ENCODE measurements around the gene LLGL2.

The LLGL2 gene

DNA sequence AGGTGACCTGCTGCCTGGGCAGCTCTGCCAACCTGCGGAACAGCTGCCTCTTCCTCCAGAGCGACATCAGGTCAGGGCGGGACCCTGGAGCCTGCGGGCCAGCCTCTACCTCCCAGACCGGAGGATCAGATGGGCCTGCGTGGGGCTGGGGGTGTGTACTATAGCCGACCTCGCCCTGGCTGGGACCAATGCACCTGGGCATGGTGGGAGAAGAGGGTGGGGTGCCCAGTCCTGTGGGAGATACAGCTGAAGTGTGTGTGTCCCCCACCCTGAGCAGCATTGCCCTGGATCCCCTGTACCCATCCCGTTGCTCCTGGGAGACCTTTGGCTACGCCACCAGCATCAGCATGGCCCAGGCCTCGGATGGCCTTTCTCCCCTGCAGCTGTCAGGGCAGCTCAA is 29.5 kb upstream of the LLGL2 start:
- no peak for DNase-seq (ENCODE audit: extremely low spot score)
- POLR2A ChIA-PET, result interaction anchor here (0.6 to 1.4 kb wide), 2 partner anchors 11 to 40 kb away, joined by 4 to 5 read pairs; partner anchors contain the start of gene TMEM94
- CTCF ChIA-PET, result no interaction called here
- no peak for TF ChIP-seq FOXA1 (IDR thresholded peaks at IDR 0.05)
- TF ChIP-seq CTBP1 (IDR thresholded peaks at IDR 0.05; ENCODE audit: borderline replicate concordance), result no peak
- TF ChIP-seq, protein P1, sequence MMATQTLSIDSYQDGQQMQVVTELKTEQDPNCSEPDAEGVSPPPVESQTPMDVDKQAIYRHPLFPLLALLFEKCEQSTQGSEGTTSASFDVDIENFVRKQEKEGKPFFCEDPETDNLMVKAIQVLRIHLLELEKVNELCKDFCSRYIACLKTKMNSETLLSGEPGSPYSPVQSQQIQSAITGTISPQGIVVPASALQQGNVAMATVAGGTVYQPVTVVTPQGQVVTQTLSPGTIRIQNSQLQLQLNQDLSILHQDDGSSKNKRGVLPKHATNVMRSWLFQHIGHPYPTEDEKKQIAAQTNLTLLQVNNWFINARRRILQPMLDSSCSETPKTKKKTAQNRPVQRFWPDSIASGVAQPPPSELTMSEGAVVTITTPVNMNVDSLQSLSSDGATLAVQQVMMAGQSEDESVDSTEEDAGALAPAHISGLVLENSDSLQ (IDR thresholded peaks at IDR 0.05), result no peak
- TF ChIP-seq BHLHE40 (IDR thresholded peaks at IDR 0.05; ENCODE audit: borderline replicate concordance), result no peak
- TF ChIP-seq FOXK2 (IDR thresholded peaks at IDR 0.05), result no peak
- no peak for TF ChIP-seq HDGF (IDR thresholded peaks at IDR 0.05; ENCODE audit: borderline replicate concordance)
- no peak for TF ChIP-seq SUZ12 (IDR thresholded peaks at IDR 0.05)
- no peak for TF ChIP-seq FOXM1 (IDR thresholded peaks at IDR 0.05; ENCODE audit: borderline replicate concordance)
- TF ChIP-seq NFRKB (IDR thresholded peaks at IDR 0.05), result no peak
- no peak for TF ChIP-seq LEF1 (IDR thresholded peaks at IDR 0.05; ENCODE audit: borderline replicate concordance)

DNA sequence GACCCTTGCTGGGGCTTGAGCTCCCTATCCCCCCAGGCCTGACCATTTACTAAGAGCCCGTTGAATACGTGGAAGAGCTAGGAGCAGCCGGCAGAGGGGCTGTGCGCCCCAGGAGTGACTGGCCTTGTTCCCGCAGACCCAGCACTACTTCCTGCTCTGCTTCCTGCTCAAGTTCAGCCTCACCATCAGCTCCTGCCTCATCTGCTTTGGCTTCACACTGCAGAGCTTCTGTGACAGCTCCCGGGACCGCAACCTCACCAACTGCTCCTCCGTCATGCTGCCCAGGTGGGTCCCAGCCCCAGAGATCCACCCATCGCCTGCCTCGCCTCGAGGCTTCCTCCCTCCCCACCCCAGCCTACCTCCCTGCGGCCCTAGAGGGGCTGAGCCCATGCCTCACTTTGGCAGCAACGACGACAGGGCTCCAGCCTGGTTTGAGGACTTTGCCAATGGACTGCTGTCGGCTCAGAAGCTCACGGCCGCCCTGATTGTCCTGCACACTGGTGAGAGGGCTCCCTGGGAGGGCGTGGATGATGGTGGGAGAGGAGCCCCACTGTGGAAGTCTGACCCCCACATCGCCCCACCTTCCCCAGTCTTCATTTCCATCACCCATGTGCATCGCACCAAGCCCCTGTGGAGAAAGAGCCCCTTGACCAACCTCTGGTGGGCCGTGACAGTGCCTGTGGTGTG is 27.3 kb upstream of the LLGL2 start:
- ChIA-PET CTCF (no interaction called here), POLR2A (interaction anchor here (0.9 to 1.2 kb wide), 3 partner anchors 27 to 42 kb away, joined by 3 to 5 read pairs (median 4); partner anchors contain the start of genes LLGL2 and TMEM94)
- TF ChIP-seq FOXA1 (IDR thresholded peaks at IDR 0.05) (no peak), SP1 (IDR thresholded peaks at IDR 0.05) (no peak), SUZ12 (IDR thresholded peaks at IDR 0.05) (no peak), ZNF384 (IDR thresholded peaks at IDR 0.05) (no peak), BHLHE40 (IDR thresholded peaks at IDR 0.05; ENCODE audit: borderline replicate concordance) (no peak), ARNT (IDR thresholded peaks at IDR 0.05) (no peak), HDGF (IDR thresholded peaks at IDR 0.05; ENCODE audit: borderline replicate concordance) (no peak), FOXM1 (IDR thresholded peaks at IDR 0.05; ENCODE audit: borderline replicate concordance) (no peak), L3MBTL2 (conservative IDR thresholded peaks at IDR 0.05) (no peak), TARDBP (IDR thresholded peaks at IDR 0.05) (no peak), NFRKB (IDR thresholded peaks at IDR 0.05) (no peak), ELF4 (IDR thresholded peaks at IDR 0.05) (no peak), CTBP1 (IDR thresholded peaks at IDR 0.05; ENCODE audit: borderline replicate concordance) (no peak), FOXK2 (IDR thresholded peaks at IDR 0.05) (no peak), LEF1 (IDR thresholded peaks at IDR 0.05; ENCODE audit: borderline replicate concordance) (no peak)
- TF ChIP-seq, protein P1 (IDR thresholded peaks at IDR 0.05), result no peak
- DNase-seq (ENCODE audit: extremely low spot score), result no peak

DNA sequence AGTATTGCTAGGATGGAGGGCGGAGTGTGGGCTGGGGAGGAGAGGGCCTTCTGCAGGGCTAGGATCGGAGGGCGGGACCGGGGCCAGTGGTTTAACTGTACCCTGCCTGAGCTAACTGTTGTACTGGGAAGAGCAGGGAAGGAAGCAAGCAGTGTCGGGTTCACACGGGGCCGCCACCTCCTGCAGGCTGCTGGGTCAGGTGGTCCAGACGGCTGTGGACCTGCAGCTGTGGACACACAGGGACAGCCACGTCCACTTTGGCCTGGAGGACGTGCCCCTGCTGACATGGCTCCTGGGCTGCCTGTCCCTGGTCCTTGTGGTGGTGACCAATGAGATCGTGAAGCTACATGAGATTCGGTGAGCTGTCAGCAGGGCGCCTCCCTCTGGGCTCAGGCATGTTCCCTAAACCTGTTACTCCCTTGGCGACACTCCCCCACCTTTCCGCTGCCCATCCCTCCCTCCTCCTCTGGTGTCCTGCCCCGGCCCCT is 26.7 kb upstream of the LLGL2 start:
- ChIA-PET POLR2A (interaction anchor here (0.6 to 1.2 kb wide), 4 partner anchors 27 to 281 kb away, joined by 3 to 5 read pairs (median 4); partner anchors contain the start of genes LLGL2 and TMEM94), CTCF (interaction anchor here (0.8 kb wide), 1 partner anchor 10 kb away, joined by 3 read pairs; no protein-coding TSS in a partner anchor)
- no peak for DNase-seq (ENCODE audit: extremely low spot score)

DNA sequence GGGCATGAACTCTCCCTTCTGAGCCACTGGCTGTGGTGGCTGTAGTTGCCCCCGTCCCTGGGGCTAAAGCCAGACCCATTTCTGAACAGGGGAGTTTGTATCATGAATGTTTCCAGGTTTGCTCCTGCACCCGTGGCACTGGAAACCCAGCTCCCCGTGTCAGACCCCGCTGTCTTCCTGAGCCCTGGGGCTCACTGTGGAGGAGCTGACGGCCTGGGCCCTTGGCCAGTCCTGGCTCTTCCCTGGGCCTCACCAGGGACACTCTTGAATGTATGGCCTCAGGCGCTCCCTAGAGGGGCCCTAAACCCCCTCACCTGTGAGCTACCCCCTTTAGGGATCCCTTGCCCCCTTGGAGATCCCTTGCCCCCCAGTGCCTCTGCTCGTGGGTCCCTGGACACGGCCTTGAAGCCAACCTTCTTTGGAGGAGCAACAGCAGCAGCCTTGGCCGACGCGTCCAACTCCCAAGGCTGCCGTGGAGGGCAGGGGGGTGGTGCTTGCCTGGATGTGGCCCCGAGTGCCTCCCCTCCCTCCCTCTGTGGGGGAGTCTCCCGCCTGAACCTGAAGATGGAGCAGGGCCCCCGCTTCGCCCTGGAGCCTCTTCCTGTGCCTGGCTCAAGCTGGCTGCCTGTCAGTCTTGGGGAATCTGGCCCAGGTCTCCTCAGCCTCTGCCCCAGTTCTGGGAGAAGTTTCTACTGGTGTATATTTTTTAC is 26.0 kb upstream of the LLGL2 start:
- ChIA-PET CTCF (interaction anchor here (0.8 kb wide), 1 partner anchor 9 kb away, joined by 3 read pairs; no protein-coding TSS in a partner anchor), POLR2A (interaction anchor here (0.5 to 0.9 kb wide), 4 partner anchors 28 to 280 kb away, joined by 3 to 5 read pairs (median 3); partner anchors contain the start of genes MIF4GD and TMEM94)

More for the DNA sequence above, 26.7 kb upstream of the LLGL2 start:
- TF ChIP-seq, protein P1 (IDR thresholded peaks at IDR 0.05), result no peak
- TF ChIP-seq TARDBP (IDR thresholded peaks at IDR 0.05) (no peak), BHLHE40 (IDR thresholded peaks at IDR 0.05; ENCODE audit: borderline replicate concordance) (no peak), SP1 (IDR thresholded peaks at IDR 0.05) (no peak), ZNF384 (IDR thresholded peaks at IDR 0.05) (no peak), NFRKB (IDR thresholded peaks at IDR 0.05) (no peak), CTBP1 (IDR thresholded peaks at IDR 0.05; ENCODE audit: borderline replicate concordance) (no peak), ELF4 (IDR thresholded peaks at IDR 0.05) (no peak), HDGF (IDR thresholded peaks at IDR 0.05; ENCODE audit: borderline replicate concordance) (no peak), SUZ12 (IDR thresholded peaks at IDR 0.05) (no peak), FOXA1 (IDR thresholded peaks at IDR 0.05) (no peak), L3MBTL2 (conservative IDR thresholded peaks at IDR 0.05) (no peak), LEF1 (IDR thresholded peaks at IDR 0.05; ENCODE audit: borderline replicate concordance) (no peak), ARNT (IDR thresholded peaks at IDR 0.05) (no peak), FOXM1 (IDR thresholded peaks at IDR 0.05; ENCODE audit: borderline replicate concordance) (no peak), FOXK2 (IDR thresholded peaks at IDR 0.05) (no peak)

More for the DNA sequence above, 26.0 kb upstream of the LLGL2 start:
- no peak for DNase-seq (ENCODE audit: extremely low spot score)
- TF ChIP-seq FOXA1 (IDR thresholded peaks at IDR 0.05) (no peak), SUZ12 (IDR thresholded peaks at IDR 0.05) (no peak), FOXM1 (IDR thresholded peaks at IDR 0.05; ENCODE audit: borderline replicate concordance) (no peak), FOXK2 (IDR thresholded peaks at IDR 0.05) (no peak), BHLHE40 (IDR thresholded peaks at IDR 0.05; ENCODE audit: borderline replicate concordance) (no peak), L3MBTL2 (conservative IDR thresholded peaks at IDR 0.05) (no peak), ZNF384 (IDR thresholded peaks at IDR 0.05) (no peak), LEF1 (IDR thresholded peaks at IDR 0.05; ENCODE audit: borderline replicate concordance) (no peak), CTBP1 (IDR thresholded peaks at IDR 0.05; ENCODE audit: borderline replicate concordance) (no peak), HDGF (IDR thresholded peaks at IDR 0.05; ENCODE audit: borderline replicate concordance) (no peak), ARNT (IDR thresholded peaks at IDR 0.05) (no peak), ELF4 (IDR thresholded peaks at IDR 0.05) (no peak), NFRKB (IDR thresholded peaks at IDR 0.05) (no peak), SP1 (IDR thresholded peaks at IDR 0.05) (no peak), TARDBP (IDR thresholded peaks at IDR 0.05) (no peak)
- TF ChIP-seq, protein P1 (IDR thresholded peaks at IDR 0.05), result no peak

Measured in HEK293T (cell line).